LHCN-M2 (cell line): Measurements from ENCODE around the gene SLC6A16. TPM values are rescaled to one million over a fixed set of nuclear protein-coding genes. Genes with fewer than 3 reads are reported as not detected.
"Not testable (repeated sequence)": the region's sequence is repeated elsewhere in the genome, so short reads cannot be mapped to it uniquely, and the experiment has no call there.

Experiments
- DNase-seq: peaks from one replicate; pipeline ENCODE4 v3.0.0-alpha.2; 2012; ENCODE audit warnings: low read depth
- polyA plus RNA-seq: library from polyadenylated mRNA; unstranded; fragments of >200 nt; gene quantifications from one replicate; pipeline ENCODE4 v1.2.1, GENCODE V29; 2012; ENCODE audit warnings: missing spikeins
- total RNA-seq: library from RNA; depleted of rRNA; stranded (reverse); fragments of >200 nt; gene quantifications from 2 replicates; pipeline ENCODE4 v1.2.3, GENCODE V29; 2014; rRNA removed

SLC6A16 gene
- total RNA-seq, result 0.11 TPM in 1 of 2 replicates, not detected in the other
- polyA plus RNA-seq, result 0.73 TPM

DNA sequence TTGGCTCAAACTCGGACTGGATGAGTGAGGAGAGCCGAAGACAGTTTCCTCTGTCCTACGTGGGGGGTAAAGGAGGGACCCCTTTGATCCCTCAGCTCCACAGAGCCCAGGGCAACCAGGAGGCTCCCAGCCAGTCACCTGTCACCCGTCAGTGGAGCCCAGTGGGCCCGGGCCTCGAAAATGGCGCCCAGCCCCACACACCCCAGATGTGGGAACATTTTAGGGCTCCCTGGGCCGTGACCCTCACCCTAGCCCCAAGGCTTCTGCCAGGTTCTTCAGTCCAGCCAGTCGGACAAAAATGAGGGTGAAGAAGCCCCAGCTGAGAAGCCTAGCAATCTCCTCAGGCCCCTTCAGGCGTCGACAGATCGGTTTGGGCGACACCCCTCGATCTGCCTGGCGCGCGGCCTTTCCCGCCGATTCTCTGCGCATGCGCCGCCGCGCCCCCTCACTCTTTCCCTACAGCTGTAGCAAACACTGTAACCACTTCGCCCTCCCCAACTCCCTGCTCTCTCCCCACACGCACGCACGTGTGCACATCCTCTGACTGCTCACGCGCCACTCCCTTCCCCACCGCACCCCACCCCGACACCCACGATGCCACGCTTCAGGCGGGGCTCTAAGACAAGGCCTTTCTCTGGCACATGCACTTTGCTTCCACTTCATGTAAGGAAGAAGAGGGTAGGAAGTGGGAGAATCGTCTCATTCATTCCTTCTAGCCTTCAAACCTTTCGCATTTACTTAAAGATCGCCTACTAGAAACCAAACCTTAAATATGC, at the start of gene SLC6A16:
Gene SLC6A16 (minus strand): TSS at position 391 of the 776 bp plus-strand sequence. CDS start 13,844 bp downstream, outside the sequence.
- DNase-seq, result no peak

DNA sequence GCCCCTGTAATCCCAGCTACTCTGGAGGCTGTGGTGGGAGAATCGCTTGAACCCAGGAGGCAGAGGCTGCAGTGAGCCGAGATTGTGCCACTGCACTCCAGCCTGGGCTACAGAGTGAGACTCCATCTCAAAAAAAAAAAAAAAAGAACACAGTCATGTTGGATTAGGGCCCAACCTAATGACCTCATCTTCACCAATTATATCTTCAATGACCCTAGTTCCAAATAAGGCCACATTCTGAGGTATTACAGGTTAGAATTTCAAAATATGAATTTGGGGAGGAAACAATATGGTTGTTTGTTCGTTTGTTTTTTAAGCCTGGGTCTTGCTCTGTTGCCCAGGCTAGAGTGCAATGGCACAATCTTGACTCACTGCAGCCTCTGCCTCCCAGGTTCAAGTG, 48.2 kb upstream of the SLC6A16 start:
- DNase-seq, result not testable (repeated sequence)

DNA sequence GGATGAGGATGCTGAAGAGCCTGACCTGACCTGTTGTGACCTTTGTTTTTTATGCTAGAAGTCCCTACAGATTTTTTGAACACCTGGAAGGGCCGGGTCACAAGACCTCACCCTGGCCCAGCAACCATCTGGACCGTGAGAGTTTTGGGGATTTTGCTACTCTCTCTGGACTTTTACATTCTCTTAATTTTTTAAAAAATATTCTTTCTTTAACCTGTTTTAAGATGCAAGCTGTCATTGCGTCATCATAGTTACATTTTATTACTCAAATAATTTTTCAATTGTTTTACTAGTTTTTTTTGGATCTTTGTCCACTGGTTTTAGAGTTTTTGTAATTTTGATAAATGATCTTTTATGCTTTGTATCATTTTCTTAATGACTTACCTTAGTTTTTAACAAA, 46.2 kb upstream of the SLC6A16 start:
- DNase-seq, result no peak

DNA sequence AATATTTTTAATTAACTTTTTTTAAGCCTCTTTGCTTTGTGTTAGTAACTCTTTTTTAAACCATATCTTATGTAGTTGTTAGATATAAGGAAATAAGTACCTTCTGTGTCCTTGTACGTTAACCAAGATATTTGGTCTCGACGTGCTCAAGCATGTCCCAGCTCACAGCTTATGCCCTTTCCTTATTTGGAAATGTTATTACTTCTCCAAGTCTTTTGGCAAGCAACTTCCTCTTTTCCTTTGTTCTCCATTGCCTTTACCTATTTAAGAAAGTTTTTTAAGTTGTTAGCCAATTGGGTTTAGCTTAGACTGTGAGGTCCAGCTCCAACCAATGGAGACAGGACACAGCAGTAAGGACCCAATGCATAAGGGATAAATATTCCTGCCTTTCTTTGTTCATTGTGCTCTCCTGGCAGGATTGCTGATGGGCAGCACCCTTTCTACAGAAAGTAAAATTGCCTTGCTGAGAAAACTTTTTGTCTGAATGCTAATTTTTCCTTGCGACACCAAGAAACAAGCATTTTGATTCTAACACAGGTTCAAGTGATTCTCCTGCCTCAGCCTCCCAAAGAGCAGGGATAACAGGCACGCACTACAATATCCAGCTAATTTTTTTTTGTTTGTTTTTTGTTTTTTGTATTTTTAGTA, 43.8 kb upstream of the SLC6A16 start:
- DNase-seq, result no peak

DNA sequence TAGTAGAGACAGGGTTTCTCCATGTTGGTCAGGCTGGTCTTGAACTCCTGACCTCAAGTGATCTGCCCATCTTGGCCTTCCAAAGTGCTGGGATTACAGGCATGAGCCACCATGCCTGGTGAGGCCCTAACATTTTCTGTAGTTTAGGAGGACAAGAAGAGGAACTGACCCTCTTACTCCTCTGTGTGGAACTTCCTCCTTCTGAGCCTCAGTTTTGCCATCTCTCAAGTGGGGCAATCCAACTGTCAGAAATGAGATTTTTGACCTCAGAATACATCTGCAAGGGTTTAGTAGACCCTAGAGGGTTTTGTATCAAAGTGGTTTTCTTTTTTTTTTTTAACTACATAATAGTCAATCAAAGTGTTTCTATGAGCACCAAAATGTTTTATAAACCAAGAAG, 41.1 kb upstream of the SLC6A16 start:
- DNase-seq, result no peak

DNA sequence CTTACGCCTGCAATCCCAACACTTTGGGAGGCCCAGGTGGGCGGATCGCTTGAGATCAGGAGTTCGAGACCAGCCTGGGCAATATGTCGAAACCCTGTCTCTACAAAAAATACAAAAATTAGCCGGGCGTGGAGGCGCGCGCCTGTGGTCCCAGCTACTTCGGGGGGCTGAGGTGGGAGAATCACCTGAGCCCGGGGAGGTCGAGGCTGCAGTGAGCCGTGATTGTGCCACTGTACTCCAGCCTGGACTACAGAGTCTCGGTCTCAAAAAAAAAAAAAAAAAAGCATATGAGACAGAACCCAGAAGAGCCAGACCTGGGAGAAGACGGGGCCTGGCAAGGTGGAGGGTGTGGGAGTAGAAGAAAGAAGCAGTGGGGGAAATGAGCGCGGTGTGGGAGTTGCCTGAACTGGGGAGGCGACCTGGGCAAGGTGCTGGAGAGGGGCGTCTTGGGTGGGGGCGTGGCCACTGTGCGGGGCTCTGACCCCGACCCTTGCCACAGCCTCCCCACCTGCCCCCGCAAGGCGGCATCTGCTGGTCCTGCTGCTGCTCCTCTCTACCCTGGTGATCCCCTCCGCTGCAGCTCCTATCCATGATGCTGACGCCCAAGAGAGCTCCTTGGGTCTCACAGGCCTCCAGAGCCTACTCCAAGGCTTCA, 39.2 kb upstream of the SLC6A16 start:
- DNase-seq, result no peak

DNA sequence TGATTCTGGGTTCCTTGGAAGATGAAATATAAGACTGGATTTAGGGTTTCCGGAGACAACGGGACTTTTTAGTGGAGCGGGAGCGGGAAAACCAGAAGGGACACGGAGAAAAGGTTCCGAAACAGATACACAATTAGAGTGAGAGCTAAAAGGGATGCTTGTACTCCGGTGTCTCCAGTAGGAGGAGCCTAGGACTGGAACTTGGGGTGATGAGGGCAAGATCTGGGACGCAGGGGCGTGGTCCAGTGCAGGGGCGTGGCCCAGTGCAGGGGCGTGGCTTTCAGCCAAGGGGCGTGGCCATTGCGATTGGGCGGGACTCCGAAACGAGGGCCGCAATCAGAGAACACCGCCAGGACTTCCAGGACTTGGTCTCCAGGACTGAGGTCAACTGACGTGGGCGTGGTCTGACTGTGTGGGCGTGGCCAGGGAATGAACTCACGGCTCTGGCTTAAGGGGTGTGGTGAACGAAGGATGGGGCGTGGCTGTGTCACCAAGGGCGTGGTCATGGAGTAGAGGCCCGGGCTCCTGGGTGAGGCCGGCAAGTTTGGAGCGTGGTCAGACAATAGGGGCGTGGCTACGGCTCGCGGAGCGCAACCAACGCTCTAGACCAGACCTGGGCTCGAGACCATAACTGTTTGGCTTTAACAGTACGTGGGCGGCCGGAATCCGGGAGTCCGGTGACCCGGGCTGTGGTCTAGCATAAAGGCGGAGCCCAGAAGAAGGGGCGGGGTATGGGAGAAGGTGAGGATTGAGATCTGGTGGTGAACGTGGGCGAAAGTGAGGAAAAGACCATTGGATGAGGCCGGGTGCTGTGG, 38.5 kb upstream of the SLC6A16 start, which contains the start of gene DKKL1:
Gene DKKL1 (plus strand): TSS at position 610 of the 815 bp plus-strand sequence. CDS start 122 bp downstream, at position 732.
- peak; percentile 99 for DNase-seq

DNA sequence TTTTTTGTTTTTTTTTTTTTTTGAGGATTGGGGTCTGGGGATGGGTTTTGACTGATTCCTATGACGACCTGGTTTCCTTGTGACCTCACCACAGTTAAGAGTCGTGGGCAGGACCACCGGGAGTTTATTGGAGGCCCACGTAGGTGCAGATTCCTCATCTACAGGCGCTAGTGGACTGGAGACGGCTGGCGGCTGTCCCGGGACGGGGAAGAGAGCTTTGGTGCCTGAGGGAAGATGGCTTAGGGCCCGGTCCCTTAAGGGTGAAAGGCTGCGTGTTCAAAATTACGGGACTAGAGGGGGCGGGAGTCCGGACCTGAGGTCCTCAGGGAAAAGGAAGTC, 37.9 kb upstream of the SLC6A16 start:
- no peak for DNase-seq

DNA sequence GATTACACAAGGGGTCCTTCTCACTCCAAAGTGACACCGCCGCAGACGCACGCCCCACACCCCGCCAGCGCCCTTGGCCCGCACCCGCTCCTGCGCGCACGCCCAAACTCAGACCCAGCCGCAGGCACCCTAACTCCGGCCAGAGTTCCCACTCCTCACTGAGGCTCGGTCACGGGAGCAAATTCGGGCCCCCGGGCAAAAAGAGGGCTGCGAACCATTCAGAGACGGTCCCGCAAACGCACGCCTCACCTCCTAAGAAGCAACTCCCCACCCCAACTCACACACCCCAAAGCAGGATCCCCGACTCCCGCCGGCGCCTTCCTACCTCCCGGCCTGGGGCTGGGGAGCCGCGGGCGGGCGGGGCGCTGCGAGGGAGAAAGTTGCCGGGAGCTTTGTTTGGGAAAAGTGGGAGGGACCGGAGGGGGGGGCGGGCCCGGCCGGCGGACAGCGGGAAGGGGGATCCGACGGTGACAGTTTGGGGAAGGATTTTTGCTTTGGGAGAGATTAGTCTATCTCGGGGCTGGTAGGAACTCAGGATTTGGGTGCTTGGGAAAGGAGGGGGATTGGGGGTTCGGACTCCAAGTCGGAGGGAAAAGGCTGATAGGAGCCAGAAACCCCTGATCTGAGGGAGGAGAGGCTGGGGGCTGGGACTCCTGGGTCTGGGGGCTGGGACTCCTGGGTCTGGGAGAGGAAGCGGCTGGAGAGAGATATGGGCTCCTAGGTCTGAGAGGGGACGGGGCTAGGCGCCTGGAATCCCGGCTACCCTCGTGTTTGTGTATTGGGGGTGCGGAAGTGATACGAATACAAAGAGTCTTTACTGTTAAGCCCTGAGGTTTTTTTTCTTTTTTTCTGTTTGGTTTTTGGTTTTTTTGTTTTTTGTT, 37.3 kb upstream of the SLC6A16 start, which contains the start of gene TEAD2:
Gene TEAD2 (minus strand): TSS at position 369 of the 881 bp plus-strand sequence. CDS start 2,341 bp downstream, outside the sequence.
- peak; percentile 64 for DNase-seq

DNA sequence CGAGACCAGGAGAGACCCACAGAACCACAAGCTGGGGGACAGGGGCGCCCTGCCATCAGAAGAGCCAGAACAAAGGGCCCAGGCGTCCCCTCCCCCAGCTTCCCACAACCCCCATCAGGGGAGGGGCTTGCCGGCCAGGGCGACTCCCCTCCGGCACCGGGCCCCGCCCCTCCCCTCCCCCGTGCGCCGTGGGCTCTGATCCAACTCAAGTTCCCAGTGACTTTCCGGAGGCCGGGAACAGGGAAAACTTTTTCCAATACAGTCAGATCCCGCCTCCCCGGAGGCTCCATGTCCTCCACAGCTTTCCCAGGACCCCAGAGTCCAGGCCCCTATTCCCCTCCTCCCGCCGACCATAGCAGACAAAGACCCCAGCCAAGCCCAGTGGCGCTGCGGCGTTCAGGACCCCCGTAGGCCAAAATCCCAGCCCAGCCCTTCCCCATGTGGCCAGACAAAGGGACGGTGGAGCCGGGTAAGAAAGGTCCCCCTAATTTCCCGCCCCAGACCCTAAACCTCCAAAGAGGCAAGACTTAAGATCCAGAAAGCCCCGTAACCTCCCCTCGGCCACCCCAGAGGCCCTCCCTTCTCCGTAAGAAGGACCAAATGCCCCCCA, 36.6 kb upstream of the SLC6A16 start:
- peak; percentile 83 for DNase-seq

DNA sequence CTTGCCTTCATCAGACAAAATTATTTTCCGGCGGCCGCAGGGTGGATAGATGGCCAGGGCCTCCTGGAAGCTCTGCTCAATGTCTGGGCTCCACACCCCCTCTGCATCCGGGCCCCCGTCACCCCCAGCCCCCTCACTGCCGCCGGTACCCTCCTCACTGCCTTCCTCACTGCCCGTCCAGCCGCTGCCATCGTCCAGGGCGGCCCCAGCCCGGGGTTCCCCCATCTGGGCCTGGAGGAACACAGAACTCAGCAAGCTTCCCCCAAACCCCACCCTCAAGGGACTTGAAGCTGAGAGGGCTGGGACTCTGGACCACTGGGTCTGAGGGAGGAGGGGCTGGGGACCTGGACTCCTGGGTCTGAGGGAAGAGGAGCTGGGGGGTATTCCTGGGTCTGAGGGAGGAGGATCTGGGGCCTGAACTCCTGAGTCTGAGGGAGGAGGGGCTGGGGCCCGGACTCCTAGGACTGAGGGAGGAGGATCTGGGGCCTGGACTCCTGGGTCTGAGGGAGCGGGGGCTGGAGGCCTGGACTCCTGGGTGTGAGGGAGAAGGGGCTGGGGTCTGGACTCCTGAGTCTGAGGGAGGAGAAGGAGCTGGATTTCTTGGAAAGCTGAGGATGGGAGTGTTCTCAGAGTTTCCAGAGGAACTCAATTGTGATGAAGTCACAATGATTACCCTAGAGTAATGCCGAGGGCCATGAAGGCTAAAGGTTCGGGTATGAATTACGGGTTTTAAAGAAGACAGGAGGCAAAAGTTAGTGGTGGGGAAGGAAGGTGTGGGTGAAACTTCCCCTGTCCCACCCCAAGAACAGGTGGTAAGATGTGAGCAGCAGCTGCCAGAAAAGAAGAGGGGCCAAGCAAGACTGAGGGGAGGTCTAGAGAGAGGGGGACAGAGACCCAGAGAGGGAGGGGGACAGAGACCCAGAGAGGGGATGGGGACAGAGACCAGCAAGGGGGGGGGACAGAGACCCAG, 35.1 kb upstream of the SLC6A16 start:
- DNase-seq, result no peak

DNA sequence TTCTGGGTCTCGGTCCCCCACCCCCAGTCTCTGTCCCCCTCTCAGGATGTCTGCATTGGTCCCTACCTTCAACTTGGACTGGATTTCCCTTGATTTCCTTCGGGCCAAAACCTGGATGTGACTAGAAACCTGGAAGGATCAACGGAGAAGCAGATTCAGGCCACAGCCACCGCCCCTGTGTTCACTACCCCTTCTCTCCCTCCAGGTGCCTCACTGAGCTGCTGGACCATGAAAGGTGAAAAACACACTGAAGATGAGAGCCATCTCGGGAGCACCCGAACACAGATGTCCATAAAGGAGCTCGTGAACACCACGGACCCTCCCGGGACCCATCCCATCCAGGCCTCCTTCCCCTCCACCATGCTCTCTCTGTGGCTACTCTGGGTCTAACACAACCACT, 32.2 kb upstream of the SLC6A16 start:
- DNase-seq, result no peak

DNA sequence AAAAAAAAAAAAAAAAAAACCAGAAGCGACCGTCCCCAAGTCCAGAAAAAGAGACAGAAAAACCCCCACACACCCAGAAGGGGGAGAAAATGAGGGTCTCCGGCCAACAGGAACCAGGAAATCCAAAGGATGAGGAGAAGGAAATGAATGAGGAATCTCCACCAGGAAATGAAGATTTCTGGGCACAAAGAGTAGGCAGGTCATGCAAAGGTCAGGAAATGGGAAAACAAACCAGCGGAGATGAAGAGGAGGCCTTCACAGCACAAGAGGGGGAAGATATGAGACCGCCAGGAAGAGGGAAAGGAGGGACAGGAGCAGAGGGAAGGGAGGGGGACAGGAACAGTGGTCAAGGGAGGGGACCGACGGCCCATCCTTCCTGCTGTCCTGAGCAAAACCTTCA, 31.4 kb upstream of the SLC6A16 start:
- DNase-seq, result no peak

DNA sequence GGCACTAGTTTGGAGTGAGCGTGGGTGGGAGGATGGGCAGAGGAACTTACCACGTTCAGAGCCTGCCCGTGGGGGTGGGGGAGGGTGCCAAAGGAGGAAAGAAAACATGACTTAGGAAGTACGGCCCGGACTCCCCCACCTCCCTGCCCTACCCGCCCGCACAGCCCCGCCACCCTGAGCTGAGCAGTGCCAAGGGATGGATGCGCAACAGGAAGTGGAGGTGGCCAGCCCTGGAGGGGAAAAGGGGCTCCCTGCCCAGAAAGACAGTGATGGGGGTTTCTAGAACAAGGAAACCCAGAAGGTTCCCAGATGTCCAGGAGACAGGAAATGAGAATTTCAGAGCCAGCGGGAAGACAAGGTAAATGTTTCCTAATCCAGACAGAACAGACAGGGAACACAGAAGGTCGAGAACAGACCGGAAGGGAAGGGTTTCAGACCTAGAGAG, 30.9 kb upstream of the SLC6A16 start:
- no peak for DNase-seq

DNA sequence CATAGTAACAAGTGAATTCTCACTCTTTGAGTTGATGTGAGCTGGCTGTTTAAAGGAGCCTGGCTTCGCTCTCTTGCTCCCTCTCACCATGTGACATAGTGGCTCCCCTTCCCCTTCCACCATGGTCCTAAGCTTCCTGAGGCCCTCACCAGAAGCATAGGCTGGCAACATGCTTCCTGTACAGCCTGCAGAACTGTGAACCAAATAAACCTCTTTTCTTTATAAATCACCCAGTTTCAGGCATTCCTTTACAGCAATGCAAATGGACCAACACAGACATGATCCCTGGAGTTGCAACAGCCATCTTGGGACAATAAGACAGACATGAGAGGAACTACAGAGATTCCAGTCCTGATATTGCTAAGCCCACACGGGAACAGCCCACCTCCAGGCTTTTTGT, 24.6 kb upstream of the SLC6A16 start:
- no peak for DNase-seq

DNA sequence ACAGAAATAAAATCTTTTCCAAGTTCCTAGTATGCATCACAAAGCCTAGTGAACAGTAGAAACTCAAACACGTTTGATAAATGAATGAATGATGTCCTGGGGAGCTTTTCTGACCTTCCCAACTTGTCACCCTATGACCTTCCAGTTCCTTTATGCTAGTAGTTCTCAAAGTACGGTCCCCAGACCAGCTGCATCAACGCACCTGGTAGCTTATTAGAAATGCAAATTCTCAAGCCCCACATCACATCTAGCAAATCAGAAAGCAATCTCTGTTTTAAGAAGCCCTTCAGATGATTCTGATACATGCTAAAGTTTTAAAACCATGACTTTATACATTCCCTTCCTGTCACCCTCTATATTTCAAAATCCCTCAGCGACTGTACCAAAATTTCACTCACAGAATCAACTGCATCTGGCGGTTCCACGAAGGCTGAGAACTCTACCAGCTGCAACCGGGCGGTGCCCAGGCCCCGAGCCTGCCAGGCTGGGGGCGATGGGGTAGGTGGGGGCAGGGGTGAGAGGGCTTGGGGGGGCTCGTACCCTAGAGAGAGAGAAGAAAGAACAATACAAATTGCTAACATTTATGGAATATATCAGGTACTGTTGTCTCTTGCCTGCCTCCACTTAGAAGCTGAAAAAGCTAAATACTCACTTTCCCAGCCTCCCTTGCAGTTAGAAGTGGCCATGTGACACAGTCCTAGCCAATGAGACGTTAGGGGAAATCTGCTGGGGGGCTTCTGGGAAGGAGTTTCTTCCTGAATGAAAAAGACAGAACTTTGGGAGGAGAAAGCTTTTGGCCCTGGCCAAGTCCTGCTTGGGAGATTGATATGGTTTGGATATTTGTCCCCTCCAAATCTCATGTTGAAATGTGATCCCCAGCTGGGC, 23.6 kb upstream of the SLC6A16 start:
- no peak for DNase-seq

DNA sequence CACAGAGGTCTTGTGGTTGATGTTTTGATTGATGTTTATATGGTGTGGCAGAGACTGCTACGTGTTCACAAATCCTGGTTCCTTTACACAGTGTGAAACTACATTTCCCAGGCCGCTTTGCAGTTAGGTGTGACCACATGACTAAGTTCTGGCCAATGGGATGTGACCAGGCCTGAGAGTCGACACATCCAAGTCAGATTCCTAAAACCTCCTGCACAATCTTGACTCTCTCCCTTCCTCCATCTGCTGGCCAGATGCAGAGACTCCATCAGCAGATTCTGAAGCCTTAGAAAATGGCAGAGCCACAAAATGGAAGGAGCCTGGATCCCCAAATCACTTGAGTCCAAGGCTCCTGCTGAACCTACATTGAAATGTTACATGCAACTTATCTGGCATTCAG, 22.8 kb upstream of the SLC6A16 start:
- DNase-seq, result peak; percentile 65

DNA sequence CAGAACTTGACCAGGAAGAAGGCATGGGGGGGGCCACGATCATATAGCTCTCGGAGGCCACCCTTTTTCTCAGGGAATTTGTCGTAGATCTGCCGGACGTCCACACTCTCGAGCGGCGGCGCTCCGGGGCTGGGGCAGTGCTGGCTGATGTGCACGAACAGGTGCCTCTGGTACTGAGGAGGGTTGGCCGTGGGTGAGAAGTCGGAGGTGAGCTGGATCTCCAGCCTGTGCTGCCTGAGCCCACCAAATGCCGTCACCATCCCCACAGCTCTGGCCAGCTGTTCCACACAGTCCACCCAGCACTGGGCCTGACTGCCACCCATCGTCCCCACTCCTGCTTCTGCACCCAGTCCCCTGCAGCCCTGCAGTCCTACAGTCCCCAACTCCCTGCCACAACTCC, 22.2 kb upstream of the SLC6A16 start:
- no peak for DNase-seq
